ENCODE data around the gene PRR16.
"Not testable (repeated sequence)": the region's sequence is repeated elsewhere in the genome, so short reads cannot be mapped to it uniquely, and the experiment has no call there.

GRCh38 chr5:120458508-120458847 is 5.6 kb upstream of the PRR16 start:
- not testable (repeated sequence) for TF ChIP-seq POLR2A, POLR2AphosphoS5 (IDR thresholded peaks at IDR 0.05)
- peak in 1 of 4 experiments; percentile 58 for TF ChIP-seq CTCF (IDR thresholded peaks at IDR 0.05)
